Heart right ventricle (tissue), 16 donors: ENCODE results near the gene S100Z. TPM values are rescaled to one million over a fixed set of nuclear protein-coding genes. Genes with fewer than 3 reads are reported as not detected.

Experiments
- ATAC-seq, 8 donors: fragments of 200-7000 bp; cut with Tn5 transposase; one replicate each; pipeline ENCODE4 v1.9.1; 2020; ENCODE audit warnings: mild to moderate bottlenecking in 8 of 8, moderate library complexity in 8 of 8, moderate number of reproducible peaks in 1 of 8
- DNase-seq, 2 donors: peaks; one replicate each; pipeline ENCODE4 v3.0.0-alpha.2; 2020
- H3K27ac ChIP-seq, 10 donors: fragments of 200-600 bp; sonication (generic) in 2 of 10; one replicate each; pipeline versions ENCODE4 v1.5.0 to v1.8.0; 2020 to 2022; ENCODE audit warnings: mild to moderate bottlenecking in 3 of 10
- H3K27me3 ChIP-seq, 7 donors: fragments of 200-600 bp; one replicate each; pipeline ENCODE4 v1.8.0; 2021 to 2022; ENCODE audit warnings: mild to moderate bottlenecking in 2 of 7
- H3K36me3 ChIP-seq, 9 donors: fragments of 200-600 bp; sonication (generic) in 1 of 9; one replicate each; pipeline versions ENCODE4 v1.5.0 to v1.8.0; 2020 to 2022; ENCODE audit warnings: mild to moderate bottlenecking in 2 of 9
- H3K4me1 ChIP-seq, 9 donors: fragments of 200-600 bp; sonication (generic) in 1 of 9; one replicate each; pipeline versions ENCODE4 v1.5.0 to v1.8.0; 2020 to 2022; ENCODE audit warnings: mild to moderate bottlenecking in 4 of 9
- H3K4me3 ChIP-seq, 10 donors: fragments of 200-600 bp; sonication (generic) in 2 of 10; one replicate each; pipeline versions ENCODE4 v1.5.0 to v1.8.0; 2020 to 2022; ENCODE audit warnings: mild to moderate bottlenecking in 7 of 10, moderate library complexity in 2 of 10
- H3K9me3 ChIP-seq, 11 donors: fragments of 200-600 bp in 10 of 11; sonication (generic) in 2 of 11; one replicate each; pipeline versions ENCODE4 v1.5.0 to v1.8.0; 2013 to 2022; ENCODE audit warnings: mild to moderate bottlenecking in 2 of 11, control low read depth in 1 of 11, moderate library complexity in 1 of 11
- WGBS, 2 donors: extraction: QIAGEN DNeasy Blood & Tissue Kit; methylation state at CpG; one replicate each; pipeline ENCODE4 v1.1.7; 2013; ENCODE audit warnings: inconsistent platforms in 1 of 2; 5-methylcytosine and 5-hydroxymethylcytosine counted together
- intact Hi-C, 10 donors: fragments of 100-400 bp; cut with DNase I; formaldehyde crosslinking; loops; one replicate each; pipeline versions ENCODE4 v1.11.1 to v1.14.2; 2022
- polyA plus RNA-seq, 2 donors: library from polyadenylated mRNA; stranded (reverse); fragments of 200-250 nt; gene quantifications; one replicate each; pipeline ENCODE4 v1.2.3, GENCODE V29; 2013
- total RNA-seq, 10 donors: library from RNA; stranded (reverse); fragmentation: NEBNext Ultra II Directional in 3 of 10; extraction: Animal tissue kit (Norgen Biotek cat#: 25700) in 3 of 10; gene quantifications; one replicate each; pipeline versions ENCODE4 v1.2.1 to v1.2.4, GENCODE V29; 2021 to 2023
- TF ChIP-seq, protein P1 (sequence below), 9 donors: fragments of 200-600 bp; sonication (generic) in 2 of 9; IDR thresholded peaks; one replicate each; pipeline versions ENCODE4 v1.5.0 to v1.8.0; 2021 to 2022; ENCODE audit warnings: antibody characterized with exemption in 9 of 9, mild to moderate bottlenecking in 5 of 9, moderate library complexity in 1 of 9
- donor health status: Arrhythmogenic right ventricular cardiomyopathy.
- donor health status: ischemic (EF 13 %, LVEDD 7.1; RV severe dilation, severe dysfunction).
- donor health status: healthy with polysubstance abuse.
- donor health status: DM: no; HTN: yes; CAD: no.
- donor health status: DM: no; HTN: no; CAD: no.
- donor health status: ischemic (EF 25% LVEDD 6.9; RV normal size, moderate dysfunction).
- donor health status: ischemic (EF 25% LVEDD 5.7; RV mildly dilated, moderate dysfunction).
- donor health status: healthy.
- donor health status: DM: yes; HTN: yes; CAD: no.
- donor health status: Ischemic cardiomyopathy.
- donor health status: ischemic (EF 35%, LVEDD 5.7; RV mildly dilated, moderate dysfunction).
- donor health status: nonischemic (EF 11% LVEDD 7.7; RV severe dilation, severe dysfunction).
- donor health status: DM: yes; HTN: yes; CAD: no.
- donor health status: PGD.
- donor health status: ischemic (EF 29% LVEDD 5.4; RV normal size, mild dysfunction).
- donor health status: nonischemic (EF 23%, LVEDD 6.1; RV moderate dilation, normal function).

S100Z gene
- total and polyA plus RNA-seq, 12 donors, result 0.03 to 0.22 TPM; not detected in 10

DNA sequence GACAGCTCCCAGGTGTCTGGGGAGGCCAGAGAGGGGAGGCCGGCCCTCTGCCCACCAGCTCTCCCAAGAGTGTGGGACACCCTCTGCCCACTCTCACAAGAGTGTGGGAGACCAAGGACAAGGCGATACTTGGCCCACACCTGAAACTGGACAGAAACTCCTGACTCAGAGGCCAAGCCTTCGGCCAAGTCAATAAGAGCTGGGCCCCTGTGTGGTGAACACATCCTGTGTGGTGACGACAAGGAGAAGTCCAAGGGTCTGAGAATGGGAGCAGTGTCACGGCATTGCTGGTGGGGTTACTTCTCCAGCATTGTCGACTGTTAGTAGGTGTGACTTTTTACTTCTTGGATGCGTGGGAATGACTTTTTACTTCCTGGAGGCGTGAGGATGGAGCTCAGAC is 45.5 kb upstream of the S100Z start:
- Histone ChIP-seq H3K4me3 (no peak overlapping the region), H3K9me3 (no peaks in the 10 kb centered on the region), H3K27me3 (no peaks in the 10 kb centered on the region), H3K27ac (no peak overlapping the region), H3K4me1 (peaks cover 0 to 19% (median 4%) of the 10 kb centered on the region in 9 donors), H3K36me3 (no peaks in the 10 kb centered on the region)
- DNase-seq (no peak), ATAC-seq (no peak)
- intact Hi-C loops, result no loop called here
- 88 to 92% methylated on average over 8 of the region's 8 CpGs for WGBS, 2 donors
- TF ChIP-seq, protein P1, sequence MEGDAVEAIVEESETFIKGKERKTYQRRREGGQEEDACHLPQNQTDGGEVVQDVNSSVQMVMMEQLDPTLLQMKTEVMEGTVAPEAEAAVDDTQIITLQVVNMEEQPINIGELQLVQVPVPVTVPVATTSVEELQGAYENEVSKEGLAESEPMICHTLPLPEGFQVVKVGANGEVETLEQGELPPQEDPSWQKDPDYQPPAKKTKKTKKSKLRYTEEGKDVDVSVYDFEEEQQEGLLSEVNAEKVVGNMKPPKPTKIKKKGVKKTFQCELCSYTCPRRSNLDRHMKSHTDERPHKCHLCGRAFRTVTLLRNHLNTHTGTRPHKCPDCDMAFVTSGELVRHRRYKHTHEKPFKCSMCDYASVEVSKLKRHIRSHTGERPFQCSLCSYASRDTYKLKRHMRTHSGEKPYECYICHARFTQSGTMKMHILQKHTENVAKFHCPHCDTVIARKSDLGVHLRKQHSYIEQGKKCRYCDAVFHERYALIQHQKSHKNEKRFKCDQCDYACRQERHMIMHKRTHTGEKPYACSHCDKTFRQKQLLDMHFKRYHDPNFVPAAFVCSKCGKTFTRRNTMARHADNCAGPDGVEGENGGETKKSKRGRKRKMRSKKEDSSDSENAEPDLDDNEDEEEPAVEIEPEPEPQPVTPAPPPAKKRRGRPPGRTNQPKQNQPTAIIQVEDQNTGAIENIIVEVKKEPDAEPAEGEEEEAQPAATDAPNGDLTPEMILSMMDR (IDR thresholded peaks at IDR 0.05), result no peak

DNA sequence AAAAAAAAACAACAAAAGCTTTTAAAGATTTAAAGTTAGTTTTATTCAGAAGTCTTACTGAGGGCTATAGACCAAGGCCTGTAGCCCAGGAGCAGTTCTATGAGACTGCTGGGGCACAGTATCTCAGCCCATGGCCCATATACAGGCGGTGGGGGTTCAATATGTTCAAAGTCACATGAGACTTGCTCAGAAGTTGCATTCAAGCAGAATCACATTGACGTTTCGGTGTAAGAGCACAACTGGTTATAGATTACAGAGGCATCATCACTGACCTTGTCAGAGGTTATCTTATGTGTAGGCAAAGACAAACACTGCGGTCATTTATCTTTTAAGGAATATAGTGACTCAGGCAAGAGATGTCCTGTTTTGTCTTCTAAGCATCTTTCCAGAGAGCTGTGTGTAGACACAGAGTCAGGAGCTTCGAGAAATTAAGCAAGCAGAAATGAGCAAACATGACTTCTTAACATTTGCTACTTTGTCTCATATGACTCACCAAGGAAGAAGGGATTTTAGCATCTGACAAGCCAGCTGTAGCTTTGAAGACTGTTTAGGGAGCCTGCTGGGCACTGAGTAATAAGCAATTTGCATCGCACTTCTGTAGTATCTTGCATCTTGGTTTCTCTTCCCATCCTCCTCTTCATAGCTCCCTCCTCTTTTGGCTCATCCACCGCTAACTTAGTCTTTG is 43.9 kb upstream of the S100Z start:
- Histone ChIP-seq H3K36me3 (no peaks in the 10 kb centered on the region), H3K27ac (peak overlapping the region in 5 of 10 donors; percentile 30 to 78 (median 48)), H3K4me3 (no peak overlapping the region), H3K9me3 (no peaks in the 10 kb centered on the region), H3K27me3 (no peaks in the 10 kb centered on the region), H3K4me1 (peaks cover 0 to 18% (median 4%) of the 10 kb centered on the region in 9 donors)
- no peak for DNase-seq
- TF ChIP-seq, protein P1 (IDR thresholded peaks at IDR 0.05), result no peak
- WGBS, 2 donors, result 60 to 69% methylated on average over 7 of the region's 7 CpGs
- ATAC-seq, result peak in 4 of 8 donors; percentile 17 to 70 (median 38)
- intact Hi-C loops, result no loop called here

DNA sequence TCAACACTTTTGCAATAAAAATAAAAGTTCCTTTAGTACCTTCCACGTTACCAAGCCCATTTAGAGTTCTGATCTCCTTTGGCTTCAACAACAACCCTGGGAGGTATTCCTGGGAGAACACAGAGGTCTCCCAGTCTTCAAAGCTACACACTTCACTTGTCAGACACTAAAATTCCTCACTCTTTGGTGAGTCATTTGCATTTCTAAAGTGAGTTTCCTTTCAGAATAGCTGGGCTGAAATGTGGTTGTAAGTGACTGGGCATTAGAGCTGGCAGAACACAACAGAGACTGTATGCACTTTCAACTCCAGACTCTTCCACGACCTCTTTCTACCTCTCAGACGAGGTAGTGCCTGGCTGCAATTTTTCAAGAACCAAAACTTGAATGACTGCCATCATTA is 42.5 kb upstream of the S100Z start:
- TF ChIP-seq, protein P1 (IDR thresholded peaks at IDR 0.05), result no peak
- Histone ChIP-seq H3K36me3 (no peaks in the 10 kb centered on the region), H3K4me3 (no peak overlapping the region), H3K9me3 (no peaks in the 10 kb centered on the region), H3K27me3 (no peaks in the 10 kb centered on the region), H3K27ac (peak overlapping the region in 3 of 10 donors; percentile 16 to 39 (median 36)), H3K4me1 (peaks cover 0 to 8% (median 0%) of the 10 kb centered on the region in 9 donors)
- DNase-seq (no peak), ATAC-seq (no peak)
- intact Hi-C loops, result no loop called here
- 83 to 88% methylated on average over 3 of the region's 3 CpGs for WGBS, 2 donors

DNA sequence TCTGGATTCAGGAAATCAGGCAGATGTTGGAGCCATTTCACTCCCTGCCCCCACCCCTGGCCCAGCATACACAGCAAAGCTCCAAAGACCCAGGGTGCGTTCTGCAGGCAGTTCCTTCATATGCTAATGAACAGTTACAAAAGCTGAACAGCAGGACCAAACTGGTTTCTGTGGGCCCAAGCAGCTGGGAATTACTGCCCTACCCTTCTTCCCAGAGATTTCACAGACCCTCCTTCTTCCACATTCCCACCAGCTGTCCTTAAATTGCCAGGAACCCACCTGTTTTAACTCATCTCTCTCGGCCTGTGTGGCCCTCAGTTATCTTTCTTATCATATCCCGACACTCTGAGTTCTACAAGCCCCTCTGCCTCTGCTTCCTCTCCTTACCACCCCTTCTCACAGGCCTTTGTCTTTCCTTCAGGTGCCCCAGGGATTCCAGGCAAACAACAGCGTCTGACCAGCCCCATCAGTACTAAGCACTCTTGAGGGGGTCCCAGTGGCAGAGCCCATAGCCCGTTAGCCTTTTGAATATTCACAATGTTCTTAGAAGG is 41.6 kb upstream of the S100Z start:
- Histone ChIP-seq H3K4me1 (peaks cover 0 to 8% (median 0%) of the 10 kb centered on the region in 9 donors), H3K36me3 (no peaks in the 10 kb centered on the region), H3K27me3 (no peaks in the 10 kb centered on the region), H3K27ac (peak overlapping the region in 4 of 10 donors; percentile 19 to 51 (median 37)), H3K4me3 (no peak overlapping the region), H3K9me3 (no peaks in the 10 kb centered on the region)
- intact Hi-C loops, result no loop called here
- WGBS, 2 donors, result 63 to 64% methylated on average over 5 of the region's 5 CpGs
- no peak for DNase-seq
- TF ChIP-seq, protein P1 (IDR thresholded peaks at IDR 0.05), result no peak
- ATAC-seq, result peak in 3 of 8 donors; percentile 38 to 62 (median 38)
